ENCODE data around the gene HS3ST6. TPM values are rescaled to one million over a fixed set of nuclear protein-coding genes. Genes with fewer than 3 reads are reported as not detected.

The HS3ST6 gene
- total RNA-seq, 2 experiments from 2014 or later, result not detected

DNA sequence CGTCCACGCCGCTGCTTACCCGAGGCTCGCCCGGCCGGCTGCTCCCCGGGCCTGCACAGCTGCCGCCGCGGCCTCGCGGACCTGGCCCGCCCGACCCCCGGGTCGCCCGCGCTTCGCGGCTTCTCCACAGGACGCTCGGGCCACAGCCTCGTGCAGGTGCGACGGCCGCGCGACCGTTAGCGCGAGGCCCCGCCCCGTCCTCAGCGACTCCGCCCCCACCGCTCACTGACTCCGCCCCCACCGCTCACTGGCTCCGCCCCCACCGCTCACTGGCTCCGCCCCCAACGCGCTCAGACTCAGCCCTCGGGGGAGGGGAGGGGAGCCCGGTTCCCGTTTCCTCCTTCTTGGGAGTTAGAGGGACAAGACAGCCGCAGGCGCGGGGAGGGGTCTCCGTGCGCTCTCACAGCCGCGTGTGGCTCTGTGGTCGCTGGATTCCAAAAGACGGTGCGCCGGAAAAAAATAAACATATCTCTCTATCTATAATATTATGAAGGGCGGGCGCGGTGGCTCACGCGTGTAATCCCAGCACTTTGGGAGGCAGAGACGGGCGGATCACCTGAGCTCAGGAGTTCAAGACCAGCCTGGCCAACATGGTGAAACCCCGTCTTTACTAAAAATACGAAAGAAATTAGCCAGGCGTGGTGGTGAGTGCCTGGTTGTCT lies 46.1 kb downstream of the HS3ST6 start, which contains the start of gene MEIOB:
TSS of gene MEIOB (minus strand) at position 191 of the 662 bp plus-strand sequence. CDS start 3,989 bp downstream, outside the sequence.
- Histone ChIP-seq H3K9me2 (ENCODE audit: insufficient read depth, low read length) (no peaks in the 10 kb centered on the region), H4K20me1 (ENCODE audit: insufficient read depth, low read length) (no peaks in the 10 kb centered on the region), H3K27ac (ENCODE audit: low read depth, low read length, poor library complexity, severe bottlenecking) (no peak within 1 kb of the TSS), H2AFZ (ENCODE audit: low read length) (no peak within 1 kb of the TSS), H3K4me1 (ENCODE audit: insufficient read depth, low read length, poor library complexity, severe bottlenecking) (no peaks in the 10 kb centered on the region), H3K4me3 (ENCODE audit: low read depth, low read length, poor library complexity, severe bottlenecking) (no peak within 1 kb of the TSS), H3K36me3 (ENCODE audit: insufficient read depth, low read length) (no peaks in the 10 kb centered on the region), H3K4me2 (ENCODE audit: low read length) (no peak within 1 kb of the TSS), H3K9me3 (ENCODE audit: low read length) (no peaks in the 10 kb centered on the region), H3K79me2 (ENCODE audit: insufficient read depth, low read depth, low read length) (no peaks in the 10 kb centered on the region)
- BruUV-seq (replicated peaks), result no TSS peak
- TF ChIP-seq EZH2phosphoT487 (IDR thresholded peaks at IDR 0.05; ENCODE audit: borderline replicate concordance, low read depth, low read length), result no peak
- TF ChIP-seq, protein P1, sequence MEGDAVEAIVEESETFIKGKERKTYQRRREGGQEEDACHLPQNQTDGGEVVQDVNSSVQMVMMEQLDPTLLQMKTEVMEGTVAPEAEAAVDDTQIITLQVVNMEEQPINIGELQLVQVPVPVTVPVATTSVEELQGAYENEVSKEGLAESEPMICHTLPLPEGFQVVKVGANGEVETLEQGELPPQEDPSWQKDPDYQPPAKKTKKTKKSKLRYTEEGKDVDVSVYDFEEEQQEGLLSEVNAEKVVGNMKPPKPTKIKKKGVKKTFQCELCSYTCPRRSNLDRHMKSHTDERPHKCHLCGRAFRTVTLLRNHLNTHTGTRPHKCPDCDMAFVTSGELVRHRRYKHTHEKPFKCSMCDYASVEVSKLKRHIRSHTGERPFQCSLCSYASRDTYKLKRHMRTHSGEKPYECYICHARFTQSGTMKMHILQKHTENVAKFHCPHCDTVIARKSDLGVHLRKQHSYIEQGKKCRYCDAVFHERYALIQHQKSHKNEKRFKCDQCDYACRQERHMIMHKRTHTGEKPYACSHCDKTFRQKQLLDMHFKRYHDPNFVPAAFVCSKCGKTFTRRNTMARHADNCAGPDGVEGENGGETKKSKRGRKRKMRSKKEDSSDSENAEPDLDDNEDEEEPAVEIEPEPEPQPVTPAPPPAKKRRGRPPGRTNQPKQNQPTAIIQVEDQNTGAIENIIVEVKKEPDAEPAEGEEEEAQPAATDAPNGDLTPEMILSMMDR (conservative IDR thresholded peaks at IDR 0.05; ENCODE audit: low read length), result no peak
- DNase-seq (ENCODE audit: low spot score), result no peak
- intact Hi-C loops (cut with micrococcal nuclease; ENCODE audit: unreplicated experiment), result no loop called here
- ChIA-PET CTCF (ENCODE audit: unreplicated experiment) (no interaction called here), POLR2A (no interaction called here)

DNA sequence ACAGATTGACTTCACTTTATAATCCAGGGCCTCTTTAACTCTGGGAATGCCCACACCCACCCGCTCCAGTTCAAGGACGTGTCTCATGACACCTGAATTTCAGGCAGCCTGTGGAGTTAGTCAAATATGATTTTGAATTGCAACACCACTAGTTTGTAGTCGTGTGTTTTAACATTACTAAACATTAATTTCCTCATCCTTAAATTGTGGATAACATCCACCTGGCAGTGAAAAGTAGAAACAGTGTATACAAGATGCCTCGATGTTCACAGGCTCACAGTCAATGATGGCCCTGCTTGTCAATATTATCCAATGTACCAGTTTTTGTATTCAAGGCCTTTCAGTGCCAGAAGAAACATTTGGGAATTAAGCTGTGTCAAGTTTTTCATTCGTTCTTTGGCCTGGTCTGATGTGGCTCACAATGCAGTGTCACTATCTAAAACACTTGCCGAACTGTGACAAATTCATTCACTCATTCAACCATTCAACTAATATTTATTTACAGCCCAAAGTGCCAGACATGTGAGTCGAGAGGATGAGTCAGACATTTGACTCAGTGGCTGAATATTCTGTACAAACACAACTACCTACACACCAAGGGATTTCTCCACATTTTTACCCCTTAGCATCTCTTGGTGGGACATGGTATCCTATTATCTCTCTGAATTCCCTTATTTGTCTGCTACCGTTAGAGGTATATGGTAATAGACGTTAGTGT lies 47.7 kb downstream of the HS3ST6 start:
- ChIA-PET CTCF (ENCODE audit: unreplicated experiment) (no interaction called here), POLR2A (interaction anchor here (0.6 kb wide), 1 partner anchor 16 kb away, joined by 4 read pairs; no protein-coding TSS in a partner anchor)
- H3K36me3 ChIP-seq (ENCODE audit: insufficient read depth, low read length), result no peaks in the 10 kb centered on the region
- no peaks in the 10 kb centered on the region for H3K9me2 ChIP-seq (ENCODE audit: insufficient read depth, low read length)
- no peak for DNase-seq (ENCODE audit: low spot score)
- no peaks in the 10 kb centered on the region for H4K20me1 ChIP-seq (ENCODE audit: insufficient read depth, low read length)
- H3K4me2 ChIP-seq (ENCODE audit: low read length), result no peak overlapping the region
- no peak overlapping the region for H3K27ac ChIP-seq (ENCODE audit: low read depth, low read length, poor library complexity, severe bottlenecking)
- H3K4me1 ChIP-seq (ENCODE audit: insufficient read depth, low read length, poor library complexity, severe bottlenecking), result no peaks in the 10 kb centered on the region
- no peaks in the 10 kb centered on the region for H3K79me2 ChIP-seq (ENCODE audit: insufficient read depth, low read depth, low read length)
- H3K9me3 ChIP-seq (ENCODE audit: low read length), result no peaks in the 10 kb centered on the region
- no peak overlapping the region for H2AFZ ChIP-seq (ENCODE audit: low read length)
- H3K4me3 ChIP-seq (ENCODE audit: low read depth, low read length, poor library complexity, severe bottlenecking), result no peak overlapping the region
- TF ChIP-seq EZH2phosphoT487 (IDR thresholded peaks at IDR 0.05; ENCODE audit: borderline replicate concordance, low read depth, low read length), result no peak
- TF ChIP-seq, protein P1 (conservative IDR thresholded peaks at IDR 0.05; ENCODE audit: low read length), result no peak
- no TSS peak for BruUV-seq (replicated peaks)
- intact Hi-C loops (cut with micrococcal nuclease; ENCODE audit: unreplicated experiment), result no loop called here

All from OCI-LY7 (cell line).